HG03095 (cell line): ENCODE measurements around the gene APOL6.
"Not testable (repeated sequence)": the region's sequence is repeated elsewhere in the genome, so short reads cannot be mapped to it uniquely, and the experiment has no call there.

Experiments
- ATAC-seq: cut with Tn5 transposase; IDR thresholded peaks from one replicate; pipeline ENCODE4 v1.9.1; 2021; ENCODE audit warnings: moderate library complexity; ENCODE audit not compliant: unreplicated experiment

Gene APOL6

DNA sequence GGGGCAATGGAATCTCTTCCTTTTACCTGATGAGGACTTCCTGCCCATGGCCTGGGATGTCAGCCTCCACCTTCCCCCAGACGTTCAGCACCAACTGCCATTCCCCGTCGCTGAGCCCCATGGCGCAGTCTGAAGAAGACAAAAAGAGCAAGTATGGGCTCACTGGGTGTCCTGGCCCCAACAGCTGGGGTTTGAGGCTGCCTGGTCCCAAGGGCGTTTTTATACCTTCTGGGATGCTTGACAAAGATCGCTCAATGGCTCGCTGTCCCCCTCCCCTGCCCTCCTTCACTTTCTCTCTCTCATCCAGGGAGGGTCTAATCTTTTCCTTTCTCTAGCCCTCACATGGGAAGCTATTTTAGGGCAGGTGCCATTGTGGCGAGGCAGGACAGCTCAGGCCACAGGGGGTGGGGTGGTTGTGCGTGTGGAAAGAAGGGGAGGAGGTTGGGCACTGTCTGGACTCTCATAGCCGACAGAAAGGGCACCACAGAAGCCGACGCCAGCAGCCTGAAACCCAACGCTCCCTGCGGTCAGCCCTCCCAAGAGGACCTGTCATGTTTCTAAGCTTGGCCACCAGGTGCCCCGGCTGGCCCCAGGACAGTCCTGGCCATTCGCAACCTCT lies 31.0 kb upstream of the APOL6 start, which contains the start of gene MB:
MB (minus strand) TSS at position 193 of the 619 bp plus-strand sequence; CDS start at position 121, 72 bp downstream.
- ATAC-seq, result no peak

DNA sequence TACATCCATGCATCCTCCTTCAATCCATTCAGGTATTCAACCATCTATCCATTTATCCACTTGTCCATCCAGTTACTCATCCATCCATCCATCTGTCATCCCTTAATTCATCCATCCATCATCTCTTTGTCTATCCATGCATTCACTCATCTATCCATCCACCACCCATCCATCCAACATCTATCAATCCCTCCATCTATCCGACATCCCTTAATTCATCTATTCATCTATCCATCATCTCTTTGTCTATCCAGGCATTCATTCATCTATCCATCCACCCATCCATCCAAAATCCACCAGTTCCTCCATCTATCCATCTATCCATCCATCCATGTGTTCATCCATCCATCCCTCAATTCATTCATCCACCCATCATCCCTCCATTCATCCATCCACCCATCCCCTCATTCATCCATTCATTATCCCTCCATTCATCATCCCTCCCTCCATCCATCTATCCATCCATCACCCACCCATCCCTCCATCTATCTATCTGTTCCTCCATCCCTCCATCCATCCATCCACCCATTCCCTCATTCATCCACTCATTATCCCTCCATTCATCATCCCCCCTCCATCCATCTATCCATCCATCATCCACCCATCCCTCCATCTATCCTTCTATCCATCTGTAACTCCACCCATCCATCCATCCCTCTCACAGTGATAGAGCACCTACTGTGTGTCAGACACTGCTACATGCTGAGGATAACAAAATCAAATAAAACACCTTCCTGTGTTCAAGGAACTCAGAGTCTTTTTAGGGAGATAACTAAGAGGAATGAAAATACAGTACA lies 29.6 kb upstream of the APOL6 start:
- ATAC-seq, result no peak

DNA sequence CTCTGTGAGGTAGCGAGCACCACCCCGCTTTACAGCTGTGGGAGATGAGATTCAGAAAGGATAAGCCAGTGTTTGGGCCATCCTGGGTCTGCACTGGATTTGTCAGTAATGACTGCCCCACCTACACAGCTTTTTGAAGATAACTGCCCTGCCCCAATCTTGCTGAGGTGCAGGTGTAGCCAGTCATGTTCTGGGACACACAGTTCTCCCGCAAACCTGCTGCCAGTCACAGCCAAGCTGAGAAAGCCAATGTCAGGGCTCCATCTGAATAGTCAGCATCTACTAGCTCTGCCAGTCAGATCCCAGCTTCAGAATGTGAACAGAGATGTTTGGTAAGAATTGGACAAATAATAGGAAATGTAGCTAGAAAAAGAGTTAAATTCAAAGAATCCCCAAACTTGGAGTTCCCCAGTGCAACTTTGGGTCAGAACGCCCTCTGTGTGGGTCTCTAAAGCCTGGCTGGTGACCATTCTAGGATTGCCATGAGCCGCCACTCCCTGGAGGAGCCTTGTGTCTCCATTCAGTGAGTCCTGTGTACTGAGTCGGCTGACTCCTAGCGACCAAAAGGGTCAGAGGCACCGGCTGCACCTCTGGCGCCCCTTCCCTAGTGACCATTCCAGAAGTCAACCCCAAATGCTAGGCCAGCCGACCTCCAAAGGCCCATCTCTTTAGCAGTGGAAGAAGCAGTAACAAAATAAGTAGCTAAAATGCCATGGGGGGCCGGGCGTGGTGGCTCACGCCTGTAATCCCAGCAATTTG lies 28.7 kb upstream of the APOL6 start:
- no peak for ATAC-seq

DNA sequence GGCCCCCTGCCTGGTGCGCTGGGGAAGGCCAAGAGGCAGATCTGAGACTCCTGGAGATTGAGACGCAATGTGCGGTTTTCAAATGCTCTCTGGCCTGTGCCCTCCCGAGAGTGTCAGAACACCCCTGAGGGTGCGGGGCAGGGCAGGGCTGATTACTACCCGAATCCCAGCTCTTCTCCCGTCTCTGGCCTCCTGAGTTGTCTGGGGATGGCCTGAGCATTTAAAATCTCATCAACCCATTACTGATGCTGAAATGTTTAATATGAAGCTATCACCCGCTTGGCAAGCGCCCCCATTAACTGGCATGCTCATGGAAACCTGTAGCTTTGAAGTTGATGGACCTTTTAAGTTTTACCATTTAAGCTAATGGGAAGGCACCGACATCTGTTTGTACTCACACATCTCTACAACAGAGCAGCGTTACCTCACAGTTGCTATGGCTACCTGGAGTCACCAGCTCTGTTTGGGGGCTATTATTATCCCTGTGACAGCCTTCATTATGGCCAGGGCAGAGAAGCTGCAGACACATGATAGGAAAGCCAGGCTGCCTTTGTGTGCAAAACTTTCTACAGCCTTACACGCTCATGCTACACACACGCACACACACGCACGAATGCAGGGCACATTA lies 27.5 kb upstream of the APOL6 start:
- ATAC-seq, result no peak

DNA sequence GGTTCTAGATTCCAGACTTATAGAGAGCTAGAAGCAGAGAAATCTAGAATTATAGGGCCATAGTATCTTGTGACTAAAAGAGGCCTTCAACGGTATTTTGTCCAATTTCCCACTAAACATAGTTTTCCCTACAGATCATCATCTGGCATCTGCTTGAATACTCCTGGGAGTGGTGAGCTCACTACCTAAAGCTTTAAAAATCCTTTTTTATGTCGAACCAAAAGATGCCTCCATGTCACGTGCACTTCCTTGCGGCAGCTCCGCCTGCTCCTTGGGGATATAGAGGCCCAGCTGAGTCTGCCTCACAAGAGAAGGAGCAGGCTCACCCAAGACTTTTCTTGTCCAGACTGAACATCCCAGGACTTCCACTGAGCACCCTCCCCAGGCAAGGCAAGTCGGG lies 26.8 kb upstream of the APOL6 start:
- ATAC-seq, result no peak

DNA sequence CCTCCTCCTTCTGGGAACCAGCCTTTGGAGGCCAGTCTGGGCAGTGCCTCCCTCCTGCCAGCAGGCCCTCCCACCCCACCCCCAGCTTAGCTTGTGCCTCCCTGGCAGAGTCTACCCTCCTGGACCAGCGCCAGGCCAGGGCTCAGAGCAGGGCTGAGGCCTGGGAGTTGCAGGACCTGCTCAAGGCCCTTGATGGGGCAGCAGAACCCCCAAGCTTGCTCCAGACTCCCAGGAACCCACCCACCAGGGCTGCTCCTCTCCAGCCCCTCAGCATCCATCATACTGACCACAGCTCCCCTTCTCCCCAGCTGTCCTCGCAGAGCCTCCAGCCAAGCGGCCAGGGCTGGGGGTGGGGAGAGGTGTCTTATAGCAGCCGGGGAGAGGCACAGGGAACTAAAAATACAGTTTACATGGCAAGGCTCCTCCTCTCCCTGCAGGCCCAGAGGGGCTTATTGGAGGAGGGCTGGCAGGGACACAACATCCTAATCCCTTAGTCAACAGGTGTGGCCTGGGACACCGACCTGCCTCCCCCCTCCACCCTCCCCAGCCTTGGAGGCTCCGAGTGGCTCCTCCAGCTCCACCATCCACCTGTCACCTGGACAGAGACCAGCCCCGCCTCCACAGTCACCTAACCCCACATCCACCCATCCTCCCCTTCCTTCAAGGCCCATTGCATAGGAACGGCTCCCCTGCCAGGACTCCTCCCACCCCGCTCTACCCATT lies 25.9 kb upstream of the APOL6 start:
- ATAC-seq, result no peak

DNA sequence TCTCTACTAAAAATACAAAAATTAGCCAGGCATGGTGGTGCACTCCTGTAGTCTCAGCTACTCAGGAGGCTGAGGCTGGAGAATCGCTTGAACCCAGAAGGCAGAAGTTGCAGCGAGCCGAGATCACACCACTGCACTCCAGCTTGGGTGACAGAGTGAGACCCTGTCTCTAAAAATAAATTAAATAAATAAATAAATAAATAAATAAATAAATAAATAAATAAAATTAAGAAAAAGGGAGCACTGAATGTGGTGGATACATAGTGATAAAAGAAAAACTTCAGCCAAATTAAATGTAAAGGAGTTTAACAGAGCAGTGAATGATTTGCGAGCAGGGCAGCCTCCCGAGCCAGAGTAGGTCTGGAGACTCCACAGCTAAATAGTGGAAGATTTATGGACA lies 24.4 kb upstream of the APOL6 start:
- ATAC-seq, result not testable (repeated sequence)

DNA sequence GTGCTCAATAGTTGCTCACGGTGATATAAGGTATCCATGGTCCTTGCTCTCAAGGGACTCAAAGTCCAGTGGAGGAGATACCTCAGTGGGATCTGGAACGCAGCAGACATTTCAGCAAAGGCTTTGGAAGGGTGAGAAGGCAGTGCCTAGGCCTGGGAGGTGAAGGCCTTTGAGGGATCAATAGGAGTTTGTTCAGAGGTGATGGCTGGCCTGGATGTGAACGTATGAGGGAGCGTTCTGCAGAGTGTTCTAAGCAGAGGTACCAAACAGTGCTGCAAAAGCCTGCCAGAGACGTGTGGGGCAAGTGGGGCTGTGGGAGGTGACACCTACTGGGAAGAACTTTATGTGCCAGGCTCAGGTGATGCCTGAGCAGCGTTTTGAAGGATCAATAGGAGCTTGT lies 23.7 kb upstream of the APOL6 start:
- no peak for ATAC-seq

DNA sequence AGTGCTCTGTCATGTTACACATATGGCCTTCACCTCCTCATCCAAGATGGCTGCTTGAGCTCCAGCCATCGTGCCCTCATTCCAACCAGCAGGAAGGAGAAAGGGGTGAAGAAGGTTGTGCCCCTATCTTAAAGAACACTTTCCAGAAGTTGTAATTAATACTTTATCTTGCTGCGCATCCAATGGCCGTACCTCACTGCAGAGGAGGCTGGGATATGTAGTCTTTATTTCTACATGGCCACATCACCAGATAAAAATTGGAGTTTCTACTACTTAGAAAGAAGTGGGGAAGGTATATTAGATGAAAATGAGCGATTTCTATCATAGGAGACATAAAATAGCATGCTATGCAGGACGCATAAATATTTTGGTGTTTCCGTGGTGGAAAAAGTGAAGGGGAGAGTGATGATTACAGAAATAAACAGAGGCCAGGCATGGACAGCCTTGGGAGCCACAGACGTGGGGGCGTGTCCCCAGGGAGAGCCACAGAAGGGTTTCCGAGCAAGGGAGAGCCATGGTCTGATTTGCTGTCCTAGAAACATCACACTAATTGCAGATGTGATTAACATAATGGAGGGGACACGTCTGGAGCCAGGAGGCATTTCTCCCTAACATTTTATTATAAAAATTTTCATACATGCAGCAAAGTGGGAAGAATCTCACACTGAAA lies 22.3 kb upstream of the APOL6 start:
- no peak for ATAC-seq

DNA sequence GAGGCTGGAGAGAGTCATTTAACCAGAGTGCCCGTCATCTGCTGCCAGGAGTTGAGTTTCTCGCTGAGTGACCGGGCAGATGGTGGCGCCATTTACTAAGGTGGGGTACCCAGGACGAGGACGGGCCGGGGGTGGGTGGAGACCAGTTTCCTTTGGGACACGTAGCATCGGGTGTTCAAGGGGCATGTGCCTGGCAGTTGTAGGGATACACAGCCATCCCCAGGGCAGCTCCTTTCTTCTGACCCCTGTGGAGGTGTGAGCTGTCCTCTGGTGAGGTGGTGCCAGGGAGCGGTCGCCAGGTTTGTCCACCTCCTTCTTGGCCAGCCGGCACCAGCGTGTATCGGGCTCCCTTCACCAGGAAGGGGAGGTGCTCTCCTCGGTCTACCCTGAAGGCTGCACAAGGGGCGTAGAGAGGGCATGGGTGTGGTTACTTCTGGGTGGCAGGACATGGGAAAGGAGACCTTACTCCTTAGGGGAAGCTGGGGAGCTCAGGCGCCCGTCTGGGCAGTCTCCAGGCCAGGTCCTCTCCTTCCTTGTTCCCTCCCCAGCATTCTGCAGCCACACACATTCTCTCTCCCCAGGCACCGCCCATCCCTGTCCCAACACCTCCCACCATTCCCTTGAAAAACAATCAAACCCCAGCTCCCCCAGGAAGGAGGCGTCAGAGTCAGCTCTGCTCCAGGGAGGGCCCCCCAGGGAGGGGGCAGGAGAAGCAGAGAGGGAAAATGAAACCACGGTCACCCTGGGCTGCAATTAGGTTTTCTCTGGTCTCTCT lies 20.8 kb upstream of the APOL6 start:
- no peak for ATAC-seq

DNA sequence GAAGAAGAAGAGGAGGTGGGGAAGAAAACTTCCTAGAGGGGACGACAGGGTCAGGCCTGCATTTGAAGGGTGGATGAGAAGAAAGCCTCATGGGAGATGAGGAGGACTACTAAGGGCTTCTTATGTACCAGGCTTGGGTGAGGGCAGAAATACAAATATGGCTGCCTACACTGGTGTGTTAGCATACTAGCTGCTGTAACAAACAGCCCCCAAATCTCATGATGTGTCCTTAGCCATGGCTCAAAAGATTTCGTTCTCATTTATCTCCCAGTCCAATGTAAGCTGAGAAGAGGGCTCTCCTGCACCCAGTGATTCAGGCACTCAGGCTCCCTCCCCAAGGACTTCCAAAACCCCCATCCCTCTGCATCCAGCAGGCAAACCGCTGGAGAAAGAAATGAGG lies 19.5 kb upstream of the APOL6 start:
- ATAC-seq, result no peak

DNA sequence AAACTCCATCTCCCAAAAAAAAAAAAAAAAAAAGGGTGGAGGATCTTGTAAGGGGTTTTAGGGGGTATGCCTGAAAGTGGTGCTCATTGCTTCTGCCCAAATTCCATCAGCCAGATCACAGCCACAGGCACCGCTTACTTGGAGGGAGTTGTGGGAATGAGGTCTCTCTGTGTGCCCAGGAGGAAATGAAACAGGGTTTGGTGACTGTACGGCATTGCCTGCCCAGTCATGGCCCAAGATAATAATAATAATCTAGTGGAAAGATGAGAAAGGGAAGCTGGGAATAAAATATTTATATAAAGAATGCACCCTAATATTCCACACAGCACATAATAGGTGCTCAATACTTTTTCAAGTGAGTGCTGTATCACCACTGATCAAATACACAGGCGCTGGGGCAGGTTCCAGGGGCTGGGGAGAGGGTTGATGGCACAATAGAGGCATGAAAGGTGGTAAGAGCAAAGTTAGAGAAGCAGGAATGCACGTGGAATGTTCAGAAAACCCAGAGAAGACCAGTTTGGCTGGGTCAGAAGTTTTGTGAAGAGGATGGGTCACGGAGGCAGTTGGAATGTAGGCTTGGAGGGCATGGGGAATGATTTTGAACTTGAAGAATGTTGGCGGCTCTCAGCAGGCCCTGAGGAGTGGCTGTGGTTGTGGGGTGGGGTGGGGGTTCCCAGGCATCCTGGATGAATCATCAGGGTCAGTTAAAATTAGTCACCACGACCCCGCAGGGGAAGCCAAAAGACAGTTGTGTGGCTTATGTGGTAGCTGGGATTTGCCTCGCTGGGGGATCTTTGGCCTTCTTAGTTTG lies 18.6 kb upstream of the APOL6 start:
- no peak for ATAC-seq

DNA sequence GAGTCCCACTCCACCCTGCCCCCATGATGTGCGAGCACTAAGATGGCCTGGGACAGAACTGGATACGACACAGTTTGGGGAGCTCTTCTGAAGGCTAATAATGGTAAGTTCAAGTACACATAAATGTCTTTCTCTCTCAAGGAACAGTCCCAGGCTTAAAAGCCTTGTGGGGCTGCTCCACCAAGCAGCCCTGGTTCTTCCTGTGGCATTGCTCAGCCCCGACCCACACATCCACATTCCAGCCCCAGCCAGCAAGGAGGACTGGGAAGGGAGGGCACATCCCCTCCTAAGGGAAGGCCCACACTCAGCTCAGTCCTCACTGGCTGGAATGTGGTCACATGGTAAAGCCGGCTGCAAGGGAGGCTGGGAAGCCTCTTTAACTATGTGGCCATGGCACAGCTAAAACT lies 17.9 kb upstream of the APOL6 start:
- no peak for ATAC-seq

DNA sequence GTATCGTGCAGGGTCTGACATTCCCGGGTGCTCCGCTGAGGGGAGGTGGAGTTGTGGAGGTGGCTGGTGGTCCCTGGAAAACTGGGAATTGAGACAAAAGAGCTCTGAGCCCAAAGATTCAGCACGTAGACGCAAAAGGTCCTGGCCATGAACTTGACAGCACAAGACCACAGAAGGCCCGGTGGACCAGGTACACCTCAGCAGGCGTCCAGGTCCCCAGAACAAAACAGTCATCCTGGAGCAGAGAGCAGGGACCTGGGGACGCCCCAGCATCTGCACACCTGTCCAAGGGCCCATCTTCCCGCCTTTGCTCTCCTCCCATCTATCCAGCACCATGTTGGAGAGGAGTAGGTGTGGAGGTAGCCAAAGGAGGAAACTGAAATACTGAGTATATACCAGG lies 17.4 kb upstream of the APOL6 start:
- no peak for ATAC-seq

DNA sequence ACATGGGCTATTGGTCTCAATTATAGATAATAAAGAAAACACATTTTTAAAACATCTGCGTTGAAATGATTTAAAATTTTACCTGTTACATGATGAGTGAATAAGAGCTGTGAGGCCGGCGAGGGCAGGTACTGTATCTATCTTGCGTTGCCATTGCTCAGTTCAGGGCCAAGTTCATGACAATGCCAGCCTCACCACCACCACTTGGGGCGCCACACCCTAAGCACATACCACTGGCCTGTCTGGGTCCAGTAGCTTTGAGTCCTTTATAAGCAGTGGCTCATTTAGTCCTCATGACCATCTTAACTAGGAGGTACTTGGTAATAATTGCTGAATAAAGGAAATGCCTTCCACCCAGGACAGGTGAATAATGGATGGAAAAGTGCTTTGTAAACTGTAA lies 16.6 kb upstream of the APOL6 start:
- ATAC-seq, result no peak

DNA sequence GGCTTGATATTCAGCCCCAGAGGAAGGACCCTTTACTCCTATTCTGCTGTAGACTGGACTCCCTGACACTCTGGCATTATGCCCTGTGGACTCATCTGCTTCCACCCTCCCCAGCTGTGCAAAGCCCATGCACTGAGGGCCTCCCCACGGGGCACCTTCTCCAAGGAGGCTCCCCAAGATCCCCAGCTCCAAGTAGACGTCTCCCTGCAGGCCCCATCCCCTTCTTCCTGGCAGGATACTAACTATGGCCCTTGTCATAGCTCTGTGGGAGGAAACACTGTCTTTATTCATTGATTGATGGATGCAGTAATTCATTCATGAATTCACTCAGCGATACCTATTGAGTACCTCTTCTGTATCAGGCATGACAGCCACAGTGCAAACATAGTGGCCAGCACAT lies 15.3 kb upstream of the APOL6 start:
- no peak for ATAC-seq

DNA sequence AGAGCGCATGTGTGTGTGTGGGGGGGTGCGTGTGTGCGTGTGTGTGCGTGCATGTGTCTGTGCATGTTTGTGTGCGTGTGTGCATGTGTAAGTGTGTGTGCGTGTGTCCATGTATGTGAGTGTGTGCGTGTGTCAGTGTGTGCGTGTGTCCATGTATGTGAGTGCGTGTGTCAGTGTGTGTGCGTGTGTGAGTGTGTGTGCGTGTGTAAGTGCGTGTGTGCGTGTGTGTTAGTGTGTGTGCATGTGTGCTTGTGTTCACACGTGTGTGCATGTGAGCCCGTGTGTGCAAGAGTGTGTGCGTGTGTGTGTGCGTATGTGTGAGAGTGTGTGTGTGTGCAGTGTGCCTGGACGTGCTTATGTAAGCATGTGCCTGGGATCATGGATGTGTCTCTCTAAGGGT lies 14.7 kb upstream of the APOL6 start:
- ATAC-seq, result no peak

DNA sequence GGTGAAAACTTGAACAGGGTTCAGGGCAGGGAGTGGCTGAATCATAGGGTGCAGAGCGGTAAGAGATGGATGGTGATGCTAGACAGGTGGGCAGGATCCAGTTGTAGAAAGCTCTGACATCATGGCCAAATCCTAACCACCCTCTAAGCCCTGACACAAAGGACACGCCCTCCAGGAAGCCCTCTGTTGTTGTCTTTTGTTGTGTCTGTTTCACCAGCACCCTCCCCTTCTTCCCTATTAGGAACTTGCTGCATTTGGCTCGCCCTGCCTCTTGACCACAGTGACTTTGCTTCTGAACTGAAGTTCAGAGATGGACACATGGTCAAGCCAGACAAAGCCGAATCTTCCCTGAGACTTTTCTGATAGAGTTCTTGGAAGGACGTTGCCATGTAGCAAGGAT lies 14.2 kb upstream of the APOL6 start:
- no peak for ATAC-seq
